ENCODE results near the gene MEX3D. TPM values are rescaled to one million over a fixed set of nuclear protein-coding genes. Genes with fewer than 3 reads are reported as not detected.

The MEX3D gene
- total RNA-seq, 1 experiment from 2014 or later, result 64.0 TPM

- intact Hi-C loops (cut with micrococcal nuclease), result no loop called here
- Histone ChIP-seq H3K9ac (ENCODE audit: low read length) (no peak overlapping the region), H3K36me3 (ENCODE audit: low read depth, low read length) (no peaks in the 10 kb centered on the region), H3K4me1 (ENCODE audit: insufficient read depth, low read length) (peaks cover 15% of the 10 kb centered on the region), H3K9me2 (replicated peaks; ENCODE audit: low read length) (no peaks in the 10 kb centered on the region), H3K27me3 (ENCODE audit: low read length) (no peaks in the 10 kb centered on the region), H2AFZ (ENCODE audit: low read length) (no peak overlapping the region), H3F3A (ENCODE audit: low read length, unreplicated experiment) (no peaks in the 10 kb centered on the region), H3K4me3 (ENCODE audit: low read length) (no peak overlapping the region), H3K27ac (ENCODE audit: low read length) (no peak overlapping the region), H4K20me1 (ENCODE audit: low read length) (no peaks in the 10 kb centered on the region), H3K79me2 (ENCODE audit: low read length) (no peaks in the 10 kb centered on the region), H3K4me2 (ENCODE audit: low read length) (no peak overlapping the region), H3K9me3 (ENCODE audit: low read length) (no peaks in the 10 kb centered on the region)
- no peak for DNase-seq
- BruUV-seq (replicated peaks), result no TSS peak
- ChIA-PET POLR2A (ENCODE audit: unreplicated experiment) (no interaction called here), CTCF (no interaction called here)
- no peak for ATAC-seq
- no peak for TF ChIP-seq EZH2 (IDR thresholded peaks at IDR 0.05; ENCODE audit: low read length, unreplicated experiment)
- no peak for TF ChIP-seq EZH2phosphoT487 (IDR thresholded peaks at IDR 0.05; ENCODE audit: borderline replicate concordance, low read length)
- TF ChIP-seq, protein P1, sequence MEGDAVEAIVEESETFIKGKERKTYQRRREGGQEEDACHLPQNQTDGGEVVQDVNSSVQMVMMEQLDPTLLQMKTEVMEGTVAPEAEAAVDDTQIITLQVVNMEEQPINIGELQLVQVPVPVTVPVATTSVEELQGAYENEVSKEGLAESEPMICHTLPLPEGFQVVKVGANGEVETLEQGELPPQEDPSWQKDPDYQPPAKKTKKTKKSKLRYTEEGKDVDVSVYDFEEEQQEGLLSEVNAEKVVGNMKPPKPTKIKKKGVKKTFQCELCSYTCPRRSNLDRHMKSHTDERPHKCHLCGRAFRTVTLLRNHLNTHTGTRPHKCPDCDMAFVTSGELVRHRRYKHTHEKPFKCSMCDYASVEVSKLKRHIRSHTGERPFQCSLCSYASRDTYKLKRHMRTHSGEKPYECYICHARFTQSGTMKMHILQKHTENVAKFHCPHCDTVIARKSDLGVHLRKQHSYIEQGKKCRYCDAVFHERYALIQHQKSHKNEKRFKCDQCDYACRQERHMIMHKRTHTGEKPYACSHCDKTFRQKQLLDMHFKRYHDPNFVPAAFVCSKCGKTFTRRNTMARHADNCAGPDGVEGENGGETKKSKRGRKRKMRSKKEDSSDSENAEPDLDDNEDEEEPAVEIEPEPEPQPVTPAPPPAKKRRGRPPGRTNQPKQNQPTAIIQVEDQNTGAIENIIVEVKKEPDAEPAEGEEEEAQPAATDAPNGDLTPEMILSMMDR (conservative IDR thresholded peaks at IDR 0.05; ENCODE audit: low read depth, low read length), result no peak
These were observed 42.5 kb upstream of the MEX3D start for GRCh38 chr19:1610579-1610978.

GRCh38 chr19:1609680-1610474 is 41.8 kb upstream of the MEX3D start:
- no peak for ATAC-seq
- Histone ChIP-seq H3K79me2 (ENCODE audit: low read length) (peaks cover 4% of the 10 kb centered on the region), H3K9me3 (ENCODE audit: low read length) (no peaks in the 10 kb centered on the region), H4K20me1 (ENCODE audit: low read length) (no peaks in the 10 kb centered on the region), H3K4me3 (ENCODE audit: low read length) (no peak overlapping the region), H3K9ac (ENCODE audit: low read length) (no peak overlapping the region), H3K9me2 (replicated peaks; ENCODE audit: low read length) (no peaks in the 10 kb centered on the region), H3K36me3 (ENCODE audit: low read depth, low read length) (no peaks in the 10 kb centered on the region), H3K4me2 (ENCODE audit: low read length) (no peak overlapping the region), H3K27ac (ENCODE audit: low read length) (no peak overlapping the region), H3K27me3 (ENCODE audit: low read length) (no peaks in the 10 kb centered on the region), H2AFZ (ENCODE audit: low read length) (no peak overlapping the region), H3F3A (ENCODE audit: low read length, unreplicated experiment) (no peaks in the 10 kb centered on the region), H3K4me1 (ENCODE audit: insufficient read depth, low read length) (peaks cover 15% of the 10 kb centered on the region)
- intact Hi-C loops (cut with micrococcal nuclease), result loop anchor here (5.0 kb wide), 1 partner anchor 42 kb away; the partner anchor contains the start of gene TCF3
- ChIA-PET CTCF (no interaction called here), POLR2A (ENCODE audit: unreplicated experiment) (interaction anchor here (0.5 kb wide), 1 partner anchor 20 kb away, joined by 4 read pairs; no protein-coding TSS in a partner anchor)
- BruUV-seq (replicated peaks), result no TSS peak
- DNase-seq, result no peak
- no peak for TF ChIP-seq EZH2phosphoT487 (IDR thresholded peaks at IDR 0.05; ENCODE audit: borderline replicate concordance, low read length)
- TF ChIP-seq, protein P1 (conservative IDR thresholded peaks at IDR 0.05; ENCODE audit: low read depth, low read length), result no peak

DNA sequence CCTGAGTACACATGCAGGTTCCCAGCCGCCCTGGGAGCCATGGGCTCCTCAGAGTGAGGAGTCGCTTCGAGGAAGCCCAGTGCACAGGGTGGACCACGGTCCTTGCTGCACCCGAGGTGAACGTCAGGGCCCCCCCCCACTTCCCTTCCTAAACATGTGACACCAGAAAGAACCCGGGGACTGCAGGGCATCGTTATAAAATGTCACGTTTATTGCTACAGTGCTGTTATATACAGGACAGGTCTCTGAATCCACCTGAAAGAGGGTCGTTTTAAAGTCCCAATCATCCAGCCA is 40.9 kb upstream of the MEX3D start:
- TF ChIP-seq EZH2 (IDR thresholded peaks at IDR 0.05; ENCODE audit: low read length, unreplicated experiment) (no peak), EZH2phosphoT487 (IDR thresholded peaks at IDR 0.05; ENCODE audit: borderline replicate concordance, low read length) (no peak)
- TF ChIP-seq, protein P1 (conservative IDR thresholded peaks at IDR 0.05; ENCODE audit: low read depth, low read length), result no peak
- H3K27ac ChIP-seq (ENCODE audit: low read length), result no peak overlapping the region
- intact Hi-C loops (cut with micrococcal nuclease), result loop anchor here (5.0 kb wide), 1 partner anchor 43 kb away; the partner anchor contains the start of gene TCF3
- ChIA-PET POLR2A (ENCODE audit: unreplicated experiment) (no interaction called here), CTCF (no interaction called here)
- peak overlapping the region; percentile 39; the same call in 1 of the 2 replicates for H3K4me2 ChIP-seq (ENCODE audit: low read length)
- no peaks in the 10 kb centered on the region for H3F3A ChIP-seq (ENCODE audit: low read length, unreplicated experiment)
- H3K9ac ChIP-seq (ENCODE audit: low read length), result no peak overlapping the region
- no peaks in the 10 kb centered on the region for H3K27me3 ChIP-seq (ENCODE audit: low read length)
- H3K79me2 ChIP-seq (ENCODE audit: low read length), result peaks cover 12% of the 10 kb centered on the region
- peaks cover 18% of the 10 kb centered on the region for H3K4me1 ChIP-seq (ENCODE audit: insufficient read depth, low read length)
- H4K20me1 ChIP-seq (ENCODE audit: low read length), result no peaks in the 10 kb centered on the region
- no peaks in the 10 kb centered on the region for H3K36me3 ChIP-seq (ENCODE audit: low read depth, low read length)
- H3K9me2 ChIP-seq (replicated peaks; ENCODE audit: low read length), result no peaks in the 10 kb centered on the region
- no peak overlapping the region for H2AFZ ChIP-seq (ENCODE audit: low read length)
- no peak overlapping the region for H3K4me3 ChIP-seq (ENCODE audit: low read length)
- BruUV-seq (replicated peaks), result no TSS peak
- DNase-seq (no peak), ATAC-seq (peak; percentile 9; the same call in 1 of the 2 replicates)
- no peaks in the 10 kb centered on the region for H3K9me3 ChIP-seq (ENCODE audit: low read length)

All from PC-3 (cell line).